Measurements from ENCODE around the gene PLCH2. TPM values are rescaled to one million over a fixed set of nuclear protein-coding genes. Genes with fewer than 3 reads are reported as not detected.

The PLCH2 gene
- total and polyA plus RNA-seq, 10 of the 15 experiments (the other 5 are each of a cell fraction or from before 2014, with no cell fraction given): 0.03 to 0.73 (median 0.24) TPM; not detected in 3

- no peak for TF ChIP-seq EGR1 (IDR thresholded peaks at IDR 0.05; ENCODE audit: borderline replicate concordance in 1 of 2, low read depth in 2 of 2, low read length in 2 of 2)
- TF ChIP-seq RB1 (IDR thresholded peaks at IDR 0.05; ENCODE audit: borderline replicate concordance): no peak
- TF ChIP-seq, protein P1, sequence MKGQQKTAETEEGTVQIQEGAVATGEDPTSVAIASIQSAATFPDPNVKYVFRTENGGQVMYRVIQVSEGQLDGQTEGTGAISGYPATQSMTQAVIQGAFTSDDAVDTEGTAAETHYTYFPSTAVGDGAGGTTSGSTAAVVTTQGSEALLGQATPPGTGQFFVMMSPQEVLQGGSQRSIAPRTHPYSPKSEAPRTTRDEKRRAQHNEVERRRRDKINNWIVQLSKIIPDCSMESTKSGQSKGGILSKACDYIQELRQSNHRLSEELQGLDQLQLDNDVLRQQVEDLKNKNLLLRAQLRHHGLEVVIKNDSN (IDR thresholded peaks at IDR 0.05; ENCODE audit: borderline replicate concordance, extremely low read length, insufficient read depth, low read depth, low read length): no peak
- TF ChIP-seq SREBF2 (IDR thresholded peaks at IDR 0.05; ENCODE audit: low read length): no peak
Measured at GRCh38 chr1:2443277-2444137, 32.6 kb upstream of the PLCH2 start (continued).

- SMC1A ChIA-PET (ENCODE audit: uncharacterized antibody, unreplicated experiment): no interaction called here
- ATAC-seq (no peak), FAIRE-seq (no peak), DNase-seq (ENCODE audit: low read depth, low spot score) (no peak)
- H3K9me3 ChIP-seq (replicated peaks; ENCODE audit: control insufficient read depth, insufficient read depth, low read length): no peaks in the 10 kb centered on the region
- RAD21 ChIA-PET (ENCODE audit: unreplicated experiment): no interaction called here
- no peak overlapping the region for H3K4me3 ChIP-seq
- no peak overlapping the region for H3K4me2 ChIP-seq (ENCODE audit: control insufficient read depth, insufficient read depth)
- BruUV-seq (replicated peaks): no TSS peak
- POLR2A ChIA-PET: no interaction called here
- H3K79me2 ChIP-seq (ENCODE audit: control insufficient read depth, insufficient read depth, low read length): no peaks in the 10 kb centered on the region
- intact Hi-C loops (cut with micrococcal nuclease; ENCODE audit: unreplicated experiment): no loop called here
- CTCF ChIA-PET: no interaction called here
- H3K27ac ChIP-seq (ENCODE audit: control insufficient read depth, insufficient read depth): no peak overlapping the region
- whole genome bisulfite sequencing (ENCODE audit: insufficient coverage, insufficient replicate concordance, low lambda C conversion rate, missing lambda C conversion rate): 41% methylated on average over 25 of the region's 27 CpGs
- no peak overlapping the region for H2AFZ ChIP-seq (ENCODE audit: control insufficient read depth, low read depth, low read length)
- no peaks in the 10 kb centered on the region for H3K36me3 ChIP-seq (ENCODE audit: control insufficient read depth in 2 of 2, insufficient read depth in 2 of 2, low read length in 1 of 2)
- H4K20me1 ChIP-seq (ENCODE audit: control insufficient read depth, insufficient read depth): no peaks in the 10 kb centered on the region
- H3K4me1 ChIP-seq (ENCODE audit: control insufficient read depth, insufficient read depth, low read length): peaks cover 6% of the 10 kb centered on the region
- in situ Hi-C loops (cut with MboI): no loop called here
- H3K9ac ChIP-seq (ENCODE audit: control insufficient read depth, insufficient read depth, low read length): no peak overlapping the region
- peaks cover 2 to 5% of the 10 kb centered on the region in 2 experiments; a peak in 3 of 4 replicates for H3K27me3 ChIP-seq (replicated peaks in 1 of 2; ENCODE audit: control insufficient read depth in 2 of 2, insufficient read depth in 2 of 2, low read length in 1 of 2)
- TF ChIP-seq CREM (IDR thresholded peaks at IDR 0.05; ENCODE audit: low read depth) (no peak), YY1 (IDR thresholded peaks at IDR 0.05; ENCODE audit: low read depth, low read length) (no peak), SMAD1 (IDR thresholded peaks at IDR 0.05; ENCODE audit: low read depth, partially characterized antibody) (no peak), CHD1 (IDR thresholded peaks at IDR 0.05; ENCODE audit: low read depth, low read length) (no peak), RELA (IDR thresholded peaks at IDR 0.05; ENCODE audit: borderline replicate concordance, partially characterized antibody) (no peak), MEF2B (IDR thresholded peaks at IDR 0.05; ENCODE audit: partially characterized antibody, poor library complexity, severe bottlenecking) (no peak), MEF2A (IDR thresholded peaks at IDR 0.05; ENCODE audit: insufficient read depth, low read depth, low read length) (no peak), ATF2 (IDR thresholded peaks at IDR 0.05; ENCODE audit: low read length) (no peak), SRF (IDR thresholded peaks at IDR 0.05; ENCODE audit: low read depth in 2 of 2, low read length in 2 of 2) (no peak), HDAC2 (IDR thresholded peaks at IDR 0.05) (no peak), BCL11A (IDR thresholded peaks at IDR 0.05; ENCODE audit: low read depth, low read length) (no peak), ZNF207 (IDR thresholded peaks at IDR 0.05; ENCODE audit: borderline replicate concordance) (no peak), SIN3A (IDR thresholded peaks at IDR 0.05; ENCODE audit: low read depth, low read length) (no peak), NR2C2 (IDR thresholded peaks at IDR 0.05; ENCODE audit: borderline replicate concordance, control insufficient read depth, insufficient read length, low read depth) (no peak), POU2F2 (IDR thresholded peaks at IDR 0.05; ENCODE audit: borderline replicate concordance, low read depth, low read length) (no peak), NRF1 (conservative IDR thresholded peaks at IDR 0.05; ENCODE audit: low read depth, low read length) (no peak)
- TF ChIP-seq, protein P2, sequence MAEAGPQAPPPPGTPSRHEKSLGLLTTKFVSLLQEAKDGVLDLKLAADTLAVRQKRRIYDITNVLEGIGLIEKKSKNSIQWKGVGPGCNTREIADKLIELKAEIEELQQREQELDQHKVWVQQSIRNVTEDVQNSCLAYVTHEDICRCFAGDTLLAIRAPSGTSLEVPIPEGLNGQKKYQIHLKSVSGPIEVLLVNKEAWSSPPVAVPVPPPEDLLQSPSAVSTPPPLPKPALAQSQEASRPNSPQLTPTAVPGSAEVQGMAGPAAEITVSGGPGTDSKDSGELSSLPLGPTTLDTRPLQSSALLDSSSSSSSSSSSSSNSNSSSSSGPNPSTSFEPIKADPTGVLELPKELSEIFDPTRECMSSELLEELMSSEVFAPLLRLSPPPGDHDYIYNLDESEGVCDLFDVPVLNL (IDR thresholded peaks at IDR 0.05; ENCODE audit: low read depth, low read length): no peak
Measured at GRCh38 chr1:2444138-2444591, 31.9 kb upstream of the PLCH2 start.

All from GM12878 (cell line).